Stimulated activated naive CD8-positive, alpha-beta T cell treated with anti-CD3 and anti-CD28 coated beads, Interleukin-15, amount 100 ng/mL, for 72 hours (primary cell): ENCODE data around the gene ZFX.
A peak's percentile ranks its signal among the peaks of the same experiment; 100 is the strongest.
"Not testable (repeated sequence)": the region's sequence is repeated elsewhere in the genome, so short reads cannot be mapped to it uniquely, and the experiment has no call there.

Experiments
- ATAC-seq: fragments of 150-1000 bp; cut with Tn5 transposase; 2 replicates; pipeline ENCODE4 v1.10.0; 2021; ENCODE audit warnings: mild to moderate bottlenecking, moderate library complexity
- DNase-seq, 2 donors: peaks; one replicate each; pipeline ENCODE4 v3.0.0; 2021 to 2022
- H3K27ac Mint-ChIP-seq, 2 donors: one replicate each; pipeline ENCODE4 v1.8.0; 2022; ENCODE audit warnings: mild to moderate bottlenecking in 2 of 2, mixed read lengths in 2 of 2, moderate library complexity in 2 of 2
- H3K27me3 Mint-ChIP-seq: one replicate; pipeline ENCODE4 v1.8.0; 2022; ENCODE audit warnings: mixed read lengths
- H3K4me1 Mint-ChIP-seq: one replicate; pipeline ENCODE4 v1.8.0; 2022; ENCODE audit warnings: mild to moderate bottlenecking, mixed read lengths
- H3K4me3 Mint-ChIP-seq, 2 donors: one replicate each; pipeline ENCODE4 v1.8.0; 2022; ENCODE audit warnings: mild to moderate bottlenecking in 2 of 2, mixed read lengths in 2 of 2, moderate library complexity in 1 of 2
- H3K9me3 Mint-ChIP-seq, 2 donors: one replicate each; pipeline ENCODE4 v1.8.0; 2022; ENCODE audit warnings: mixed read lengths in 2 of 2

Gene ZFX

DNA sequence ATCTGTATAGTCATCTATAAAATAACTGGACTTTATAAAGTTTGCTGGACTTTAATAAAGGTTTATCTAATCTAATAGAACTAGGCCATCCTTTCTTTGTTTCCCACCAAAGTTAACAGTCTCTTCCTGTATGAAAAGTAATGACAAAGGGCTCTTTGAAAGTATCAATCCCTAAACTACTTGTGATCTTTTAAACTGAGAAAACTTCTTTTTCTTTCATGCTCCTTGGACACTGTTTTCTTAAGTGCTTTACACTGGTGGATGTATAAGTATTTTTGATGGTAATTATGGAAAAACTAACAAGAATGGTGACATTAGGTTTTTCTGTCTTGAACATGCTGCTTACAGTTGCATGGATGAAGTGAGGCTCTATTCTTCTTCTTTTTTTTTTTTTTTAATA, 2.4 kb upstream of the ZFX start:
- ATAC-seq, result no peak
- Mint-ChIP-seq H3K27ac (peak overlapping the region; percentile 34 to 52), H3K4me1 (peaks cover 38% of the 10 kb centered on the region), H3K9me3 (no peaks in the 10 kb centered on the region), H3K4me3 (peak overlapping the region in 1 of 2 donors; percentile 39), H3K27me3 (no peaks in the 10 kb centered on the region)
- no peak for DNase-seq

DNA sequence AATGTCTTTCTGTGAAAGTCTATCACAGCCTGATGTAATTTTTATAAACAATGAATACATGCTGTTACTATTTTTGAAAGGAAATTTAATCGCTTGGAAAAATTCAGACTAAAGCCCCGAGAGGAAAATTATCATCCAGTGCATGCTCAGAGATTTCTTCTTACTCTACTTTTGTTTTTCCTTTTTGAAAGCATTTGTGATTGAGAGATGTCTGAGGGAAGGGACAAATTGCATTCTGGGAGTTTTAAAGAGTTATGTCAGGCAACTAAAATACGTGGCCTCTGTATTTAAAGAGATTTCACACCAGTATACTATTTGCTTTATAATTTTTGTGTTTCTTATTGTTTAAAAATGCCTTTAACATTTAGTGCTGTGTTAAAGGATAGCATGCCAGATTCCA, 1.4 kb upstream of the ZFX start:
- Mint-ChIP-seq H3K27me3 (no peaks in the 10 kb centered on the region), H3K9me3 (no peaks in the 10 kb centered on the region), H3K4me1 (peaks cover 47% of the 10 kb centered on the region), H3K27ac (peak overlapping the region; percentile 96 to 98), H3K4me3 (peak overlapping the region; percentile 52 to 76)
- no peak for DNase-seq
- no peak for ATAC-seq

DNA sequence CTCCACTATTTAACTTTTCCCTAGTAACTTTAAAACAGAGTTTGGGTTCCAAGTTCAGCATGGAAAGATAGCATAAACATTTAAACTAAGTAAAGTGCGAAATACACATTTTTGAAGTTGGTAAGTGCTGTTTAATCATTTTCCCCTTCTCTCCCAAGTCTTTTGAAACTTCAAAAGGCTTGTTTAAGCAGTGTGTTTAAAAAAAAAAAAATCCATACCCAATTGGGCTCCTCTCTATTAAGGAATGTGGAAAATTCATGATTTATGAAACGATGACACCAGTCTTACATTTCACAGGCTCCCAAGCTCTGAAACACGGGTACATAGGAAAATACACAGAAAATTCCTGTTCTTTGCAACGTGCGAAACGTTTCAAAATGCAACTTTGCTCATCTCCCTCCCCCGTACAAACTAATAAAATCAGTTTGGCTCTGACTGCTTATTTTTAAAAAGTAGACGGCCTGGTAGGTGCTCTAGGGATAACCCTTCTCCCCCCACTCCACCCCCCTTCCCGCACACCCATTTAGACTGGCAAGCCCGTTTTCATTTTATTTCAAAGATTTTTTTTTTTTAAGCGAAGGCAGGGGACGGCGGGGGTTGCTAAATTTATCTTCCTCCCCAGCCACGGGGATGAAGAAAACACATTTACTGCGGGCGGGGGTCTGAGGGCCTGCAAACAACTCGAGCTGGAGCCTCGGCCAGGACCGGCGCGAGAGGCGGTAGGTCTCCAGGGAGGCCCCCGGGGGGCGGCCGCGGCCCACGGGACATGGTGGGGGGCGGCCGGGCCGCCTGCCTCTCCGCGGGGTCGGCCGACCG, 786 bp upstream of the ZFX start:
- ATAC-seq, result peak; percentile 22
- Mint-ChIP-seq H3K27ac (peak overlapping the region; percentile 96 to 98), H3K4me3 (peak overlapping the region; percentile 76 to 77), H3K4me1 (peaks cover 53% of the 10 kb centered on the region), H3K27me3 (no peaks in the 10 kb centered on the region), H3K9me3 (no peaks in the 10 kb centered on the region)
- peak in 1 of 2 donors; percentile 45 for DNase-seq

DNA sequence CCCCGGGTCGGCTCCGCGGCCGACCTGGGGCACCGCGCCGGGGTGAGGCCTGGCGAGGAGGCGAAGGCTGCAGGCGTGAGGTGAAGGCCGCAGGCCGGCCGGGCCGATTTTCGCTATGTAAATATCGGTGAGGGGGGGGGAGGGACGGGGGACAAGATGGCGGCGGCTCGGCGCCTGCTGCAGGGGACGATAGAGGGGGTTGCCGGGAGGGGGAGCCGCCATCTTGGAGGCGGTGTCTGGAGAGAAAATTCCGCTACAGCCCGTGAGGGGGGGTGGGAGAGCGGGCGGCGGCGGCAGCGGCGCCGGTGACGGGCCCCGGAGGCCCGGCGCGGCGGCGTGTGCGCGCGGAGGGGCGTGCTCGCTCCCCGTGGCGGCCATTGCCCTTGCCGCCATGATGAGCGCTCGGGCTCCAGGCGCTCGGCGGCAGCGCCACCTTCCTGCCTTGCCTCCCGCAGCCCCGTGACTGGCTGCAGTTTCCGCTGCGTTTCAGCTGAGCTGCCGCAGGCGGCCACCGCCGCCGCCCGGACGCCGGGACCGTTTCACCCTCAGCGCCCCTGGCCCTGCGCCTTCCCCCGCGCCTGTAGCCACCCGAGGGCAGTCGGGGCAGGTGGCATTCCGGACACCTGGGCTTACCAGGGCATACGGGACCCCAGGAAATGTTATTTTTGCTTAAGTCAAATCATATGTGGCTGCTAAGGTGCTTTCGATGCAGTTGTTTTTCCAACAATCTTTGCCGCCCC, 692 bp downstream of the ZFX start:
- Mint-ChIP-seq H3K9me3 (no peaks in the 10 kb centered on the region), H3K27me3 (no peaks in the 10 kb centered on the region), H3K4me3 (peak overlapping the region; percentile 90 to 94), H3K4me1 (peaks cover 55% of the 10 kb centered on the region), H3K27ac (peak overlapping the region; percentile 97 to 98)
- DNase-seq, result peak; percentile 78 to 88
- peak; percentile 85 for ATAC-seq

DNA sequence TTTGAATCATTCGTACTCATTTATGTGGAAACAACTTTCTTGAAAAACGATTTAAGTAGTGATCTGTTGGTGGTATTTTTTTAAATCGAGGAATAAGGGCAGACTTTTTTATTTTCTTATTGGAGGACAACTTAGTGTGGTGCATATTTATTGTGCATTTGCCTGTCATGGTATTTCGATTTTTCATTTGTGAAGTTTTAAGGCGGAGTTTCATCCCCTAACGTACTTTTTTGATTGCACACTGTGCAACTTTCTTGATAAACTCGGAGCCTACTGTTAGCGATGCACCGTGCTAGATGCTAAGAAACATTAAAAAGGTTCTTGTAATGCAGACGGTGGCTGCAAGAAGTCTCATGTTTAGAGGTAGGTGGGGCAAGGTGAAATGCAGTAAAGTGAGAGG, 1.4 kb downstream of the ZFX start:
- no peaks in the 10 kb centered on the region for H3K27me3 Mint-ChIP-seq

DNA sequence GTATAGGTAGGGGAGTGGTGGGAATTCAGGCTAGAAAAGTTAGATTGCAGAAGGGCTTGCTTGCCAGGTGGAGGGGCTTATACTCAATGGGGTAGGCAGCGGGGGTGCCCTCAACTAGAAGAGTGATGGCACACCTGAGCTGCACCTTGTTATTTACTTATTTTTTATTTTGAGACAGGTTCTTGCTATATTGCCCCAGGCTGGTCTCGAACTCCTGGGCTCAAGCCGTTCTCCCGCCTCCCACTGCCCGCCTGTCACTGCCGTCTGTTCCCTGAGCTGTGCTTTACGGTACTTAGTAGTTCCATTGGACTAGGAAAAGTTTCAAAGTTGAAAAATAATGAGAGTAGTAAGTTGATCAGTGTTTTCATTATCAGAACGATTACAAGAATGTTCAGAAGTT, 2.0 kb downstream of the ZFX start:
- no peak for ATAC-seq
- no peak for DNase-seq
- Mint-ChIP-seq H3K9me3 (no peaks in the 10 kb centered on the region), H3K4me3 (peak overlapping the region; percentile 90 to 94), H3K4me1 (peaks cover 59% of the 10 kb centered on the region), H3K27ac (peak overlapping the region; percentile 90 to 92), H3K27me3 (no peaks in the 10 kb centered on the region)

More for the DNA sequence above, 1.4 kb downstream of the ZFX start:
- H3K4me3 Mint-ChIP-seq, result peak overlapping the region; percentile 90 to 94
- H3K4me1 Mint-ChIP-seq, result peaks cover 54% of the 10 kb centered on the region
- ATAC-seq, result no peak
- H3K9me3 Mint-ChIP-seq, result no peaks in the 10 kb centered on the region
- DNase-seq, result no peak
- H3K27ac Mint-ChIP-seq, result peak overlapping the region; percentile 90 to 98

DNA sequence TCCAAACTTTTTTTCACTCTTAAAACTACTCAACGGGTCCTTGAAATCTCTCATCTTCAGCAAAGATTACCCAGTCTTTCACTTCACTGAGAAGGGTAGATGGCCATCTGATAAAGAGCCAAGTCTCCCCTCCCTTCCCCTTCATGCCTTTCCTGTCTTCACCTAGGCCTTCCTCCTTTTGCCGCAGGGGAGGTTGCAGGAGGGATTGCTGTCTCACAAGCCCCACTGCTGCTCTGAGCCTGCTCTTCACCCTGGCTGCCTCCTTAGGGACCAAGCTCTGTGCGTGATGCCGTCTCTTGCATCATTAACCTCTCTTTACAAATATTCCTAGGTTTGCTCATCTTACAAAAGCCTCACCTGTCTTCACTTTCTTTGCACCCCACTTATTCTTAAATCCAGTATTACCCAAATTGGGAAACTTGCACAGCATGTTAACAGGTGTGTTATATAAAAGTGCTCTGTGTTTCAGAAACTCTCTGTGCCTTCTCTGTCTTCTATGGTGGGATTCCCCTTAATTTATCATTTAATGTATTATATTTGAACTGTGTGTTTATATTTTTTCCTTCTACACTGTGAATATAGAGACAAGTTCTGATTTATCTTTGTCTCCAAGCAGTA, 3.8 kb downstream of the ZFX start:
- Mint-ChIP-seq H3K9me3 (no peaks in the 10 kb centered on the region), H3K4me1 (peaks cover 58% of the 10 kb centered on the region), H3K4me3 (peak overlapping the region; percentile 80 to 90), H3K27ac (peak overlapping the region; percentile 36 to 95), H3K27me3 (no peaks in the 10 kb centered on the region)
- DNase-seq, result no peak
- ATAC-seq, result no peak

DNA sequence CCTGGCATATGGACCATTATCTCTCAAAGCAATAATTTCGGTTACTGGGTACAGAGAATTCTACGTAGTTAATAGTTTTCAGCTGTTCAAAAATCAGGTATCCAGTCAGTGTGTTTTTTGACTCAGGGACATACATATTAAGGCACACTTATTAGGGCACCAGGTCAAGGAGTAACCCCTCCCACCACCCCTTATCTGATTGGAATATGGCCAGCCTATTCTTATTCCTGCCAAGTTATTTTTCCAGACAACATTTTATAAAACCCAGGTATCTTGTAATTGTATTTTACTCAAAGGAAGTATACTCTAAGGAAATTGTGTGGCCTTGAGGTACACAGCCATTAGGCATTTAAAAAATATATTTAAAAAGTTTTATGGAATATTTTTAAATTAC, 4.3 kb downstream of the ZFX start:
- no peak for DNase-seq
- H3K27me3 Mint-ChIP-seq, result no peaks in the 10 kb centered on the region
- ATAC-seq, result no peak
- peaks cover 58% of the 10 kb centered on the region for H3K4me1 Mint-ChIP-seq
- peak overlapping the region; percentile 80 to 90 for H3K4me3 Mint-ChIP-seq
- H3K9me3 Mint-ChIP-seq, result no peaks in the 10 kb centered on the region
- no peak overlapping the region for H3K27ac Mint-ChIP-seq

DNA sequence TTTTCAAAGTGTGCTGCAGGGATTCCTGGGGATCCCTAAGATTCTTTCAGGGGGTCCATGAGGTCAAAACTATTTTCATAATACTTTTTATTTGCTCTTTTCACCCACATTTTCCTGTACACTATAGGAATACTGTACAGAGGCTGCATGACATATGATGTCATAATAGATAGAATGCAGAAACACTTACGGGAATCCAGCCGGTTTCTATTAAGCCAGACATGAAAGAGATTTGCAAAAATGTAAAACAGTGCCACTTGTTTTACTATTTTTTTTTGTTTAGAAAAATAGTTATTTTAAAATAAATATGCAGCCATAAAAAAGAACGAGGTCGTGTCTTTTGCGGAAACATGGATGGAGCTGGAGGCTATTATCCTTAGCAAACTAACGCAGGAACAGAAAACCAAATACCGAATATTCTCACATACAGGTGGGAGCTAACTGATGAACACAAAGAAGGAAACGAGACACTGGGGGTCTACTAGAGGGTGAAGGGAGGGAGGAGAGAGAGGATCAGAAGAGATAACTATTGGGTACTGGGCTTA, 5.0 kb downstream of the ZFX start:
- Mint-ChIP-seq H3K27ac (peak overlapping the region; percentile 54 to 81), H3K4me1 (peaks cover 58% of the 10 kb centered on the region), H3K9me3 (no peaks in the 10 kb centered on the region), H3K4me3 (peak overlapping the region in 1 of 2 donors; percentile 45), H3K27me3 (no peaks in the 10 kb centered on the region)
- no peak for DNase-seq
- ATAC-seq, result no peak

DNA sequence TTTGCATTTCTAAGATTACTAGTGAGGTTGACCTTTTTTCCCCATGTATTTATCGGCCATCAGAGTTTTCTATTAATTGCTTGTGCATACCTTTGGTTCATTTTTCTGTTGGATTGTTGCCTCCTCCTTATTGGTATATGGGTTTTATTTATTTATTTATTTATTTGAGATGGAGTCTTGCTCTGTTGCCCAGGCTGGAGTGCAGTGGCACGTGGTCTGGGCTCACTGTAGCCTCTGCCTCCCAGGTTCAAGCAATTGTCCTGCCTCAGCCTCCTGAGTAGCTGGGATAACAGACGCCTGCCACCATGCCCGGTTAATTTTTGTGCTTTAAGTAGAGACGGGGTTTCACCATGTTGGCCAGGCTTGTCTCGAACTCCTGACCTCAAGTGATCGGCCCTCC, 6.2 kb downstream of the ZFX start:
- DNase-seq, ATAC-seq, H3K9me3 Mint-ChIP-seq, H3K27me3 Mint-ChIP-seq: not testable (repeated sequence)
- H3K4me1 Mint-ChIP-seq, result peaks cover 58% of the 10 kb centered on the region
- peak overlapping the region in 1 of 2 donors; percentile 25 for H3K27ac Mint-ChIP-seq
- peak overlapping the region; percentile 5 to 67 for H3K4me3 Mint-ChIP-seq

DNA sequence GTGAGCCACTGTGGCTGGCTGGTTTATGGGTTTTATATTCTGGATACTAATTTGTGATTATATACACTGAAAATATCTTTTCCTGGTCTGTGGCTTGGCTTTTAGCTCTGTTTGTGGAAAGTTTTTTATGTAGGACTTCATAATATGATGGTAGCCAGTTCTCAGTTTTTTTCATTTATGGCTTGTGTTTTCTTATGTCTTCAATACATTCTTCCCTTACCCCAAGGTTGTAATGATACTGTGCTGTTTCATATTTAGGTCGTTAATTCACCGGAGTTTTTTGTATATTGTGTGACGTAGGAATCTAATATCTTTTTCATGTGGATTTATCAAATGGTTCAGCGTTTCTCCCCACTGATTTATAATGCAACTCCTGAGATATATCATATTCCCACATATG, 6.6 kb downstream of the ZFX start:
- H3K27me3 Mint-ChIP-seq, result no peaks in the 10 kb centered on the region
- H3K9me3 Mint-ChIP-seq, result no peaks in the 10 kb centered on the region
- no peak for DNase-seq
- peaks cover 55% of the 10 kb centered on the region for H3K4me1 Mint-ChIP-seq
- ATAC-seq, result peak; percentile 46
- peak overlapping the region in 1 of 2 donors; percentile 25 for H3K27ac Mint-ChIP-seq
- H3K4me3 Mint-ChIP-seq, result peak overlapping the region; percentile 5 to 67

DNA sequence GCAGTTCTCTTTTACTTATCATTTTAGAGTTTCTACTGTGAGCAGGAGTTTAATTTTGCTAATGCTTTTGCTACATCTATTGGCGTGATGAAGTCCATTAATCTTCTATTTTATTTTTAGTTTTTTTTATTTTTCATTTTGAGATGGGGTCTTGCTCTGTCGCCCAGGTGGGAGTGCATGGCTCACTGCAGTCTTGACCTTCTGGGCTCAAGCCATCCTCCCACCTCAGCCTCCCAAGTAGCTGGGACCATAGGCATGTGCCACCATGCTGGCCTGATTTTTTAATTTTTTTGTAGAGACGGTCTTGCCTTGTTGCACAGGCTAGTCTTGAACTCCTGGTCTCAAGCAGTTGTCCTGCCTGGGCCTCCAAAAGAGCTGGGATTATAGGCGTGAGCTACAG, 9.4 kb downstream of the ZFX start:
- H3K4me1 Mint-ChIP-seq, result peaks cover 39% of the 10 kb centered on the region
- no peak overlapping the region for H3K4me3 Mint-ChIP-seq
- no peaks in the 10 kb centered on the region for H3K27me3 Mint-ChIP-seq
- no peaks in the 10 kb centered on the region for H3K9me3 Mint-ChIP-seq
- H3K27ac Mint-ChIP-seq, result no peak overlapping the region
- ATAC-seq (no peak), DNase-seq (no peak)

DNA sequence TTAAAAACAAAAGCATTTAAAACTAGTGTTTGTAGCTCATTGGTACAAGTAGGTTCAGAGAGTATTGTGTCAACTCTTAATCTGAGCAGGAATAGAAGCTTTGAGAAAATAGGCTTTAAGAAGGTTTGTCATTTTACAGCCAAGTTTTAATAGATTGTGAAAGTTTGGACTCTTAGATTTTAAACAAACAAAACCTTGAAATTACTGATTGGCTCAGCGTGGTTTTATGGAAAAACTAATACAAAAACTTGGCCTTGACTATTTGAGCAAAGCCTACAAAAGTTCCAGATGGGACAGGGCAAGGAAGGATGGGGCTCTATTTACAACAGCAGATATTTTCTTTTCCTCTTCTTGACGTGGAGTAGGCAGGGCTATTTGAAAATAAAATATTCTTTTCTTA, 16.5 kb downstream of the ZFX start:
- DNase-seq, result no peak
- H3K27ac Mint-ChIP-seq, result no peak overlapping the region
- H3K4me1 Mint-ChIP-seq, result peaks cover 63% of the 10 kb centered on the region
- H3K4me3 Mint-ChIP-seq, result no peak overlapping the region
- H3K9me3 Mint-ChIP-seq, result no peaks in the 10 kb centered on the region
- H3K27me3 Mint-ChIP-seq, result no peaks in the 10 kb centered on the region
- no peak for ATAC-seq

DNA sequence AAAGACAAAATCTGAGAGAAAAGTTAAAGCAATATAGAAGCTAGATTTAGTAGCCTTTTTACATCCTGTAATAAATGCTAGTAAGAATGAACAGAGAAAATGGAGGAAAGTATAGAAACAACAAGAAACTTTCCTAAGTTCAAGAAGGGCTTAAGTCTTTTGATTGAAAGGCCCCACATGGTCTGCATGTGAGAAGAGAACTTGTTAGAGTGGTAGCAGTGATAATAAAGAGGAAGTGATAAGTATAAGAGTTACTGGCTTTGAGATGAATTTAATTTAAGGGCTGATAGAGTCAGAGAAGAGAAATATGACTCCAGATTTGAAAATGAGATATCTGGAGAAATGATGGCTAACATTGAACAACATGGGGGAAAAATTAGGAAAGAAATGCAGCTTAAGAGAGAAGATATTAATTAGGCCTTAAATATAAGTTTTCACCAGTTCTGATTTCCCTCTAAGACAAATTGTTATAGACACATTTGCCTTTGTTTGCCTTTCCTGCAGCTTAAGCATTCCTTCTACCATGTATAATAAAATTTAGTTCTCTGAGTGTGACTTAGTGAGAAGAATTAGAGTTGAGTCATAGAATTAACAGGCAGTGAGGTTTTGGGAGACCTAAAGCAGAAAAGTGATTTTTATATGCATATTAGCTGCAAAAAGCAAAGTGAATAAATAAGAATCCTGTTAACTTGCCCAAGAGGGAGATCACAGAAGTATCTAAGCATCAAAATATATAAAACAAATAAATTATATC, 18.4 kb downstream of the ZFX start:
- DNase-seq (no peak), ATAC-seq (no peak)
- Mint-ChIP-seq H3K27ac (peak overlapping the region in 1 of 2 donors; percentile 9), H3K4me1 (peaks cover 63% of the 10 kb centered on the region), H3K4me3 (peak overlapping the region; percentile 1 to 24), H3K9me3 (no peaks in the 10 kb centered on the region), H3K27me3 (no peaks in the 10 kb centered on the region)

DNA sequence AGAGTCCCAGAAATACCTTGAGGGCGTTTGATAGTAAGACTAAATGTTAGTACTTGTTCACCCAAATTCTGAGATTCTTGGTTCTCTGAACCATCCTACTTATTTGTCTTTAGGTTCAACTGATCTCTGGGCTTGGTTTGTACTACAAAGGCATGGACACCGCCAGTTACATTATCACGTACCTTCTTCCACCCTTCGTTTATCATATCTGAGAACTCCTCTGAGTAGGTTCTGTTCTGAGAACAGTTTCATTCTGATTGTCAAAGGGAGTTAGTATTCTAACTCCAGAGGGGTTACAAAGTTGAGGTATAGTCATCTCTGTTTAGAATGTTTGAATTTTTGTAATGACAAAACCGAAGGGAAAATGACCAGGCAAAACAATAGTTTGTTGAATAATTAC, 19.3 kb downstream of the ZFX start:
- Mint-ChIP-seq H3K9me3 (no peaks in the 10 kb centered on the region), H3K27ac (peak overlapping the region; percentile 2 to 86), H3K27me3 (no peaks in the 10 kb centered on the region), H3K4me1 (peaks cover 61% of the 10 kb centered on the region), H3K4me3 (peak overlapping the region; percentile 51 to 58)
- ATAC-seq (peak; percentile 98), DNase-seq (peak in 1 of 2 donors; percentile 15)
